ENCODE measurements around the gene PUM2.

PUM2 gene

DNA sequence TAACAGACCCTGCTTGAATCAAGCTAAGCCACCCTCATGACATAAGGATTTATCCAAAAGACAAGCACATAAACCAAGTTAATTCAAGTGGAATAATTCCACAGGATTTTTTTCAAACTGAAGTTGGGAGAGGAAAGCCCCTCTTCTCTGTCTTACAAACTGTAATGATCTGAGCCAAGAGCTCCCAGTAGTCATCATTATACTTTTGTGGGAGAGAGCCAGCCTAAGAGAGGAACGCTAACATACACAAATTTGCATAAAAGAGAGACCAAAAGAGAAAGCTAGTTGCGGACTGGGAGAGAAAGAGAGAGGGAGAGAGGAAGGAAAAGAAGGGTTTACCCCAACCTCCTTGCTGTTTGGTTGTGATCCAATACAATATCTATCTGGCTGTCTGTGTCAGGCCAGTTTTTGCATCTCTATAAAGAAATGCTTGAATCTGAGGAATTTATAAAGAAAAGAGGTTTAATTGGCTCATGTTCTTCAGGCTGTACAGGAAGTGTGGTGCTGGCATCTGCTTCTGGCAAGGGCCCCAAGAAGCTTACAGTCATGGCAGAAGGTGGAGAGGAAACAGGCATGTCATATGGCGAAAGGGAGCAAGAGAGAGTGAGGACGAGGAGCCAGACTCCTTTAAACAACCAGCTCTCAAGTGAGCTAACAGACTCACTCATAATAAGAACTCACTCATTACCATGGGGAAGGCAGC lies 20.8 kb upstream of the PUM2 start:
- H3K4me1 ChIP-seq (ENCODE audit: control insufficient read depth, insufficient read depth, low read depth, low read length): no peaks in the 10 kb centered on the region
- no peak overlapping the region for H2BK5ac ChIP-seq (ENCODE audit: low read depth, low read length, poor library complexity, severe bottlenecking)
- no peak overlapping the region for H3K4ac ChIP-seq (ENCODE audit: low read depth in 1 of 2, low read length in 2 of 2)
- H3K27ac ChIP-seq (ENCODE audit: low read length, poor library complexity, severe bottlenecking): no peak overlapping the region
- no peak overlapping the region for H2BK15ac ChIP-seq (ENCODE audit: low read depth, poor library complexity, severe bottlenecking)
- no peak overlapping the region for H3K18ac ChIP-seq (ENCODE audit: low read depth in 1 of 2, low read length in 2 of 2)
- peak overlapping the region; percentile 27 for H3K9ac ChIP-seq (ENCODE audit: low read length)
- H4K91ac ChIP-seq (ENCODE audit: low read length): no peak overlapping the region
- no peak overlapping the region for H2AK5ac ChIP-seq (ENCODE audit: low read length, severe bottlenecking)
- 91% methylated on average over 4 of the region's 4 CpGs for WGBS
- no peak for DNase-seq
- no peak overlapping the region for H3K4me2 ChIP-seq (ENCODE audit: low read length, poor library complexity, severe bottlenecking)
- no peak overlapping the region for H2BK120ac ChIP-seq (ENCODE audit: low read depth, low read length)
- no peak overlapping the region for H3K14ac ChIP-seq (ENCODE audit: low read length in 2 of 2)
- no peak overlapping the region for H2AFZ ChIP-seq (ENCODE audit: low read depth, low read length)
- no peaks in the 10 kb centered on the region for H3K27me3 ChIP-seq (ENCODE audit: control insufficient read depth in 1 of 2, insufficient read depth in 1 of 2, low read length in 2 of 2)
- H3K36me3 ChIP-seq (ENCODE audit: control insufficient read depth in 1 of 2, insufficient read depth in 2 of 2, low read depth in 1 of 2, low read length in 2 of 2): no peaks in the 10 kb centered on the region
- no peak overlapping the region for H3K23ac ChIP-seq (ENCODE audit: low read length in 2 of 2)
- H4K8ac ChIP-seq (ENCODE audit: low read length): no peak overlapping the region
- H2BK12ac ChIP-seq (ENCODE audit: low read length in 2 of 2): no peak overlapping the region
- H3K79me1 ChIP-seq (replicated peaks; ENCODE audit: low read length, poor library complexity, severe bottlenecking): no peaks in the 10 kb centered on the region
- H3K4me3 ChIP-seq (ENCODE audit: insufficient read depth in 1 of 2, low read depth in 1 of 2, low read length in 2 of 2): no peak overlapping the region
- no peaks in the 10 kb centered on the region for H3K9me3 ChIP-seq (ENCODE audit: control insufficient read depth, low read length)

DNA sequence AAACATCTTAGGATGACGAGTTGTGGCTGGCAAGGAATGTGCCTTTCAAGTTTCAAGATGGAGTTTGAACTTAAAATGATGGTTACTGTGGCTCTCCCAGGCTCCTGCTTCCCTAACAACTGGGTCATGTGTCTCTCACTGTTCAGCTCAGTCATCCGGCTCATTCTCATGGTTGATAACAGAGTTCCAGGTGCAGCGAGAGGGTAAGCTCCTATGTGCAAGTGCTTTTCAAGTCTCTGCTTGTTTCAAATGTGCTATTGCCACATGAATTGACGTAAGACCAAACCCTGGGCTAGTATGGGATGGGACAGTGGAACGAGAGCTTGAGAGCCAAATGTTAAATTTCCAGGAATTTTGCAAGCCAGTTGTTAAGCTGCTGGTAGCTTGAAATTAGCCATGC lies 19.5 kb upstream of the PUM2 start:
- Histone ChIP-seq H2AK5ac (ENCODE audit: low read length, severe bottlenecking) (no peak overlapping the region), H2BK5ac (ENCODE audit: low read depth, low read length, poor library complexity, severe bottlenecking) (no peak overlapping the region), H3K4me2 (ENCODE audit: low read length, poor library complexity, severe bottlenecking) (no peak overlapping the region), H2BK15ac (ENCODE audit: low read depth, poor library complexity, severe bottlenecking) (no peak overlapping the region), H4K91ac (ENCODE audit: low read length) (no peak overlapping the region), H3K27me3 (ENCODE audit: control insufficient read depth in 1 of 2, insufficient read depth in 1 of 2, low read length in 2 of 2) (no peaks in the 10 kb centered on the region), H2AFZ (ENCODE audit: low read depth, low read length) (no peak overlapping the region), H3K79me1 (replicated peaks; ENCODE audit: low read length, poor library complexity, severe bottlenecking) (no peaks in the 10 kb centered on the region), H3K4me3 (ENCODE audit: insufficient read depth in 1 of 2, low read depth in 1 of 2, low read length in 2 of 2) (no peak overlapping the region), H3K36me3 (ENCODE audit: control insufficient read depth in 1 of 2, insufficient read depth in 2 of 2, low read depth in 1 of 2, low read length in 2 of 2) (no peaks in the 10 kb centered on the region), H2BK120ac (ENCODE audit: low read depth, low read length) (no peak overlapping the region), H3K4ac (ENCODE audit: low read depth in 1 of 2, low read length in 2 of 2) (no peak overlapping the region), H3K23ac (ENCODE audit: low read length in 2 of 2) (no peak overlapping the region), H3K27ac (ENCODE audit: low read length, poor library complexity, severe bottlenecking) (no peak overlapping the region), H3K18ac (ENCODE audit: low read depth in 1 of 2, low read length in 2 of 2) (no peak overlapping the region), H2BK12ac (ENCODE audit: low read length in 2 of 2) (no peak overlapping the region), H3K9ac (ENCODE audit: low read length) (no peak overlapping the region), H3K9me3 (ENCODE audit: control insufficient read depth, low read length) (no peaks in the 10 kb centered on the region), H3K4me1 (ENCODE audit: control insufficient read depth, insufficient read depth, low read depth, low read length) (peaks cover under 1% of the 10 kb centered on the region), H4K8ac (ENCODE audit: low read length) (no peak overlapping the region), H3K14ac (ENCODE audit: low read length in 2 of 2) (no peak overlapping the region)
- DNase-seq: peak; percentile 52
- 84% methylated on average over 5 of the region's 5 CpGs for WGBS

DNA sequence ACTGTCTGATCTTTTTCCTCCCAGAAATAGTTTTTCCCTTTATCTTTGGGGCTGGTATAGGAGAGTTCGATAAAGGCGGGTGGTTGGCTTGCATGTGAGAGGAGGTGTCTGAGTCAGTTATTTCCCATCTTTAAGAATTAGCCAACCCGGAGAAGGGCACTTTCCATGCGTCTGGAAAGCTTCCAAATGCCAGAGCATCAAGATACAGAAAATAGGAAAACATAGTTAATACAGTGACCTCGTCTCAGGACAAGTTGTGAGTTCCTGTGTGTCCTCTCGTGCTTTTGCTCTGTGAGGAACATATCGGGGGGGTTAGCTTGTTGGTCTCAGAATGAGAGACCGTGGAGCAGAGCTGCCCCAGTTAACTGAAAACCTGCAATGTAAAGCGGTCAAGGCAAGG lies 18.7 kb upstream of the PUM2 start:
- Histone ChIP-seq H3K79me1 (replicated peaks; ENCODE audit: low read length, poor library complexity, severe bottlenecking) (no peaks in the 10 kb centered on the region), H3K27me3 (ENCODE audit: control insufficient read depth in 1 of 2, insufficient read depth in 1 of 2, low read length in 2 of 2) (no peaks in the 10 kb centered on the region), H2BK12ac (ENCODE audit: low read length in 2 of 2) (no peak overlapping the region), H3K9me3 (ENCODE audit: control insufficient read depth, low read length) (no peaks in the 10 kb centered on the region), H3K9ac (ENCODE audit: low read length) (no peak overlapping the region), H3K4me2 (ENCODE audit: low read length, poor library complexity, severe bottlenecking) (no peak overlapping the region), H3K4ac (ENCODE audit: low read depth in 1 of 2, low read length in 2 of 2) (no peak overlapping the region), H4K8ac (ENCODE audit: low read length) (no peak overlapping the region), H3K18ac (ENCODE audit: low read depth in 1 of 2, low read length in 2 of 2) (no peak overlapping the region), H2BK15ac (ENCODE audit: low read depth, poor library complexity, severe bottlenecking) (no peak overlapping the region), H3K4me3 (ENCODE audit: insufficient read depth in 1 of 2, low read depth in 1 of 2, low read length in 2 of 2) (no peak overlapping the region), H2BK120ac (ENCODE audit: low read depth, low read length) (no peak overlapping the region), H2BK5ac (ENCODE audit: low read depth, low read length, poor library complexity, severe bottlenecking) (no peak overlapping the region), H3K36me3 (ENCODE audit: control insufficient read depth in 1 of 2, insufficient read depth in 2 of 2, low read depth in 1 of 2, low read length in 2 of 2) (no peaks in the 10 kb centered on the region), H3K23ac (ENCODE audit: low read length in 2 of 2) (peak overlapping the region in 1 of 2 experiments; percentile 24), H2AFZ (ENCODE audit: low read depth, low read length) (no peak overlapping the region), H4K91ac (ENCODE audit: low read length) (no peak overlapping the region), H3K27ac (ENCODE audit: low read length, poor library complexity, severe bottlenecking) (no peak overlapping the region), H3K4me1 (ENCODE audit: control insufficient read depth, insufficient read depth, low read depth, low read length) (peaks cover 2% of the 10 kb centered on the region), H2AK5ac (ENCODE audit: low read length, severe bottlenecking) (no peak overlapping the region), H3K14ac (ENCODE audit: low read length in 2 of 2) (no peak overlapping the region)
- WGBS: 70% methylated on average over 8 of the region's 9 CpGs
- DNase-seq: no peak

DNA sequence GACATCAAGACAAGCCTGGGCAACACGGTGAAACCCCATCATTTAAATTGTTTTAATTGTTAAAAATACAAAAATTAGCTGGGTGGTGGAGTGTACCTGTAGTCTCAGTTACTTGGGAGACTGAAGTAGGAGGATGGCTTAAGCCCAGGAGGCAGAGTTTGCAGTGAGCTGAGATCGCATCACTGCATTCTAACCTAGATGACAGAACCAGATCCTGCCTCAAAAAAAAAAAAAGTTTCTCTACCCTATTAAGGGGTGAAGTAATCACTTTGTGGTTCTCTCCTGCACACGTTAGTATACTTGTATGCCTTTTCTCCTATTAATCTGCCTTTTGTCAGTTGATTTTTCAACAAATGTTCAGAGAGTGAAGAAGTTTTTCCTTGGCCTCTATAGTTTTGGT lies 18.1 kb upstream of the PUM2 start:
- no CpG with 5 or more reads among the region's 3 CpGs for WGBS
- Histone ChIP-seq H4K8ac (ENCODE audit: low read length) (no peak overlapping the region), H3K27ac (ENCODE audit: low read length, poor library complexity, severe bottlenecking) (no peak overlapping the region), H2BK15ac (ENCODE audit: low read depth, poor library complexity, severe bottlenecking) (no peak overlapping the region), H2AFZ (ENCODE audit: low read depth, low read length) (no peak overlapping the region), H3K4ac (ENCODE audit: low read depth in 1 of 2, low read length in 2 of 2) (no peak overlapping the region), H2BK5ac (ENCODE audit: low read depth, low read length, poor library complexity, severe bottlenecking) (no peak overlapping the region), H2BK120ac (ENCODE audit: low read depth, low read length) (no peak overlapping the region), H3K9ac (ENCODE audit: low read length) (no peak overlapping the region), H3K79me1 (replicated peaks; ENCODE audit: low read length, poor library complexity, severe bottlenecking) (no peaks in the 10 kb centered on the region), H3K36me3 (ENCODE audit: control insufficient read depth in 1 of 2, insufficient read depth in 2 of 2, low read depth in 1 of 2, low read length in 2 of 2) (no peaks in the 10 kb centered on the region), H4K91ac (ENCODE audit: low read length) (no peak overlapping the region), H3K4me3 (ENCODE audit: insufficient read depth in 1 of 2, low read depth in 1 of 2, low read length in 2 of 2) (no peak overlapping the region), H3K27me3 (ENCODE audit: control insufficient read depth in 1 of 2, insufficient read depth in 1 of 2, low read length in 2 of 2) (no peaks in the 10 kb centered on the region), H3K18ac (ENCODE audit: low read depth in 1 of 2, low read length in 2 of 2) (no peak overlapping the region), H3K23ac (ENCODE audit: low read length in 2 of 2) (no peak overlapping the region), H3K9me3 (ENCODE audit: control insufficient read depth, low read length) (no peaks in the 10 kb centered on the region), H2BK12ac (ENCODE audit: low read length in 2 of 2) (no peak overlapping the region), H2AK5ac (ENCODE audit: low read length, severe bottlenecking) (no peak overlapping the region), H3K14ac (ENCODE audit: low read length in 2 of 2) (no peak overlapping the region), H3K4me1 (ENCODE audit: control insufficient read depth, insufficient read depth, low read depth, low read length) (peaks cover 2% of the 10 kb centered on the region), H3K4me2 (ENCODE audit: low read length, poor library complexity, severe bottlenecking) (no peak overlapping the region)
- DNase-seq: no peak
